ENCODE results near the gene ABI3BP. TPM values are rescaled to one million over a fixed set of nuclear protein-coding genes. Genes with fewer than 3 reads are reported as not detected.

Gene ABI3BP
- total RNA-seq, 1 experiment from 2014 or later, result 0.28 TPM

DNA sequence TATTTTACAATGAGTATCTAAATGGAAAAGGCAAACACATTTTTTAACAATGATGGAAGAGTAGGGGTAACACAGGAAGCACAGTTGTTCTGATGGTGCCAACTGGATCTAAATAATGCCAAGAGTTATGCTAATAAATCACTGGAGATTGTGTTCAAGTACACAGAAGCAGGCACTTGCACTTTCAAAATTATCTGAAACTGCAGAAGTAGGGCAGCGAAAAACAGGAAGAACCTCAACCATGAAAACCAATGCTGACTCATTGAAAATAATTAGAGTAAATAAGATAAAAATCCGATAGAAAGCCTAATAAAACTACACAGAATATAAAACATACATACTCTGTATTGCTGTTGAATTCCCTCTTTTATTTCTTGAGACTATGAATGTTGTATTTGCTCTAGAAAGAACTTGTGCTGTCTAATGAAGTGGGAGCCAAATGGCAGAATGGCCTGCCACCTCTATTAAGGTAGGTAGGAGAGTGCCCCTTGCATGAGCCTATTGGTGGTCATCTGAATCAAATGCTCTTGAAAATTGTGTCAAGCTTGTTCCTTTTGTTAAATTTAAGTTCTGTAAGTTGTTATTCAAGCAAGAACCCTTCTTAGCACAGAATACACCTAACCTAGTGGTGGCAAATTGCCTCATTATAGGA, 93.7 kb downstream of the ABI3BP start:
- no peaks in the 10 kb centered on the region for H3K36me3 Mint-ChIP-seq (ENCODE audit: insufficient read depth in 1 of 3, low read depth in 3 of 3)
- H2BK5ac ChIP-seq (ENCODE audit: insufficient read length, low read length), result no peak overlapping the region
- no peak overlapping the region for H4K5ac ChIP-seq (ENCODE audit: insufficient read length, low read depth, low read length)
- no peaks in the 10 kb centered on the region for H3K9me3 Mint-ChIP-seq
- no peak overlapping the region for H2BK12ac ChIP-seq (ENCODE audit: insufficient read length, low read depth, low read length)
- no peak for DNase-seq
- no peak overlapping the region for H3K23ac ChIP-seq (ENCODE audit: insufficient read length, low read depth, low read length)
- H3K4ac ChIP-seq (ENCODE audit: low read depth, low read length), result no peak overlapping the region
- no peak overlapping the region for H2BK15ac ChIP-seq (ENCODE audit: low read depth, low read length)
- no peak overlapping the region for H3K56ac ChIP-seq (ENCODE audit: insufficient read length, low read depth, low read length)
- no peak overlapping the region for H2BK120ac ChIP-seq (ENCODE audit: low read depth, low read length, poor library complexity, severe bottlenecking)
- no peaks in the 10 kb centered on the region for H3K23me2 ChIP-seq (ENCODE audit: insufficient read length, low read depth, low read length, poor library complexity, severe bottlenecking)
- H3K14ac ChIP-seq (ENCODE audit: insufficient read depth, low read length), result no peak overlapping the region
- no peak overlapping the region for H3K4me2 ChIP-seq (ENCODE audit: insufficient read depth, insufficient read length, low read length)
- no peak overlapping the region for H3T11ph ChIP-seq (ENCODE audit: low read length)
- no peak overlapping the region for H3K27ac ChIP-seq (ENCODE audit: insufficient read length, low read depth, low read length)
- H4K8ac ChIP-seq (replicated peaks; ENCODE audit: insufficient read length, low read depth, low read length), result no peak overlapping the region
- H3K9me3 ChIP-seq (ENCODE audit: control insufficient read depth, low read depth, low read length), result no peaks in the 10 kb centered on the region
- no peak overlapping the region for H3K9ac ChIP-seq (ENCODE audit: extremely low read depth, insufficient read length, low read length)
- H2BK20ac ChIP-seq (ENCODE audit: low read depth, low read length, poor library complexity, severe bottlenecking), result no peak overlapping the region
- H4K91ac ChIP-seq (ENCODE audit: insufficient read length, low read depth, low read length), result no peak overlapping the region
- no peak overlapping the region for H3K18ac ChIP-seq (ENCODE audit: insufficient read length, low read depth, low read length)
- H2AFZ ChIP-seq (ENCODE audit: low read length), result no peak overlapping the region
- H3K79me2 ChIP-seq (ENCODE audit: insufficient read depth, low read length), result no peaks in the 10 kb centered on the region
- no peak for TF ChIP-seq CTCF (conservative IDR thresholded peaks at IDR 0.05)
- no peak overlapping the region for H2AK5ac ChIP-seq (ENCODE audit: insufficient read length, low read length)
- no peak overlapping the region; a peak in 1 of 5 replicates for H3K4me3 Mint-ChIP-seq
- no peaks in the 10 kb centered on the region for H3K27me3 Mint-ChIP-seq (ENCODE audit: low read depth)
- no peaks in the 10 kb centered on the region for H3K79me1 ChIP-seq (ENCODE audit: insufficient read depth, low read depth, low read length, poor library complexity, severe bottlenecking)
- no peaks in the 10 kb centered on the region for H4K20me1 ChIP-seq (ENCODE audit: control insufficient read depth, insufficient read depth, insufficient read length)
- no peak overlapping the region for H3K27ac Mint-ChIP-seq
- no peaks in the 10 kb centered on the region for H3K4me1 Mint-ChIP-seq
- WGBS (ENCODE audit: extremely low coverage, insufficient read length, low lambda C conversion rate), result no CpG with 5 or more reads among the region's 2 CpGs
- no peaks in the 10 kb centered on the region for H3K27me3 ChIP-seq (ENCODE audit: insufficient read depth, low read length)
- no peaks in the 10 kb centered on the region for H3K4me1 ChIP-seq (ENCODE audit: insufficient read depth, low read length)

All from H9 (cell line).